ENCODE measurements around the gene THADA.
"Not testable (repeated sequence)": the region's sequence is repeated elsewhere in the genome, so short reads cannot be mapped to it uniquely, and the experiment has no call there.

The THADA gene

DNA sequence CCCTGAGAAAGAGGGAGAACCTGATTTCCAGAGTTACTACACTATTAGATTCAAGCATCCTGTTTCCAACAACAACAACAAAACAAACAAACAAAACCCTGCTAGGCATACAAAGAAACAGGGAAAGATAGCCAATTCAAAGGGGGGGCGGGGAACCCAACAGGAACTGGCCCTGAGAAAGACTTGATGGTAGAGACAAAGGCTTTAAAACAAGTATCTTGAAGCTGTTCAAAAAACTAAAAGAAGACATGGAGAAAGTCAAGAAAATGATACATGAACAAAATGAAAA, 147.1 kb downstream of the THADA start:
- no peaks in the 10 kb centered on the region for H4K20me1 ChIP-seq (ENCODE audit: insufficient read depth, low read length)
- H3K36me3 ChIP-seq (ENCODE audit: insufficient read depth, low read length), result peaks cover 4% of the 10 kb centered on the region; the same call in 1 of the 2 replicates
- H3K9me3 ChIP-seq (ENCODE audit: insufficient read depth, low read length, severe bottlenecking), result no peaks in the 10 kb centered on the region
- H3K4me1 ChIP-seq (ENCODE audit: insufficient read depth, low read length), result no peaks in the 10 kb centered on the region
- no peak for DNase-seq
- no peak overlapping the region for H2AFZ ChIP-seq (ENCODE audit: low read depth, low read length)
- H3K4me3 ChIP-seq (ENCODE audit: low read depth in 1 of 2, low read length in 2 of 2), result no peak overlapping the region
- ATAC-seq (ENCODE audit: insufficient read depth, low read depth), result no peak
- no peak overlapping the region for H3K4me2 ChIP-seq (ENCODE audit: insufficient read depth, low read length)
- no peak overlapping the region for H3K27ac ChIP-seq (ENCODE audit: low read length)
- TF ChIP-seq EZH2 (IDR thresholded peaks at IDR 0.05; ENCODE audit: borderline replicate concordance, low read depth, low read length, severe bottlenecking), result no peak
- TF ChIP-seq, protein P1, sequence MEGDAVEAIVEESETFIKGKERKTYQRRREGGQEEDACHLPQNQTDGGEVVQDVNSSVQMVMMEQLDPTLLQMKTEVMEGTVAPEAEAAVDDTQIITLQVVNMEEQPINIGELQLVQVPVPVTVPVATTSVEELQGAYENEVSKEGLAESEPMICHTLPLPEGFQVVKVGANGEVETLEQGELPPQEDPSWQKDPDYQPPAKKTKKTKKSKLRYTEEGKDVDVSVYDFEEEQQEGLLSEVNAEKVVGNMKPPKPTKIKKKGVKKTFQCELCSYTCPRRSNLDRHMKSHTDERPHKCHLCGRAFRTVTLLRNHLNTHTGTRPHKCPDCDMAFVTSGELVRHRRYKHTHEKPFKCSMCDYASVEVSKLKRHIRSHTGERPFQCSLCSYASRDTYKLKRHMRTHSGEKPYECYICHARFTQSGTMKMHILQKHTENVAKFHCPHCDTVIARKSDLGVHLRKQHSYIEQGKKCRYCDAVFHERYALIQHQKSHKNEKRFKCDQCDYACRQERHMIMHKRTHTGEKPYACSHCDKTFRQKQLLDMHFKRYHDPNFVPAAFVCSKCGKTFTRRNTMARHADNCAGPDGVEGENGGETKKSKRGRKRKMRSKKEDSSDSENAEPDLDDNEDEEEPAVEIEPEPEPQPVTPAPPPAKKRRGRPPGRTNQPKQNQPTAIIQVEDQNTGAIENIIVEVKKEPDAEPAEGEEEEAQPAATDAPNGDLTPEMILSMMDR (IDR thresholded peaks at IDR 0.05; ENCODE audit: borderline replicate concordance, extremely low read depth, low read length, poor library complexity, severe bottlenecking), result no peak
- H3K9ac ChIP-seq (ENCODE audit: low read depth, low read length), result no peak overlapping the region
- no peaks in the 10 kb centered on the region for H3K79me2 ChIP-seq (ENCODE audit: insufficient read depth, low read length)
- no peaks in the 10 kb centered on the region for H3K27me3 ChIP-seq (ENCODE audit: insufficient read depth, low read length, poor library complexity)

DNA sequence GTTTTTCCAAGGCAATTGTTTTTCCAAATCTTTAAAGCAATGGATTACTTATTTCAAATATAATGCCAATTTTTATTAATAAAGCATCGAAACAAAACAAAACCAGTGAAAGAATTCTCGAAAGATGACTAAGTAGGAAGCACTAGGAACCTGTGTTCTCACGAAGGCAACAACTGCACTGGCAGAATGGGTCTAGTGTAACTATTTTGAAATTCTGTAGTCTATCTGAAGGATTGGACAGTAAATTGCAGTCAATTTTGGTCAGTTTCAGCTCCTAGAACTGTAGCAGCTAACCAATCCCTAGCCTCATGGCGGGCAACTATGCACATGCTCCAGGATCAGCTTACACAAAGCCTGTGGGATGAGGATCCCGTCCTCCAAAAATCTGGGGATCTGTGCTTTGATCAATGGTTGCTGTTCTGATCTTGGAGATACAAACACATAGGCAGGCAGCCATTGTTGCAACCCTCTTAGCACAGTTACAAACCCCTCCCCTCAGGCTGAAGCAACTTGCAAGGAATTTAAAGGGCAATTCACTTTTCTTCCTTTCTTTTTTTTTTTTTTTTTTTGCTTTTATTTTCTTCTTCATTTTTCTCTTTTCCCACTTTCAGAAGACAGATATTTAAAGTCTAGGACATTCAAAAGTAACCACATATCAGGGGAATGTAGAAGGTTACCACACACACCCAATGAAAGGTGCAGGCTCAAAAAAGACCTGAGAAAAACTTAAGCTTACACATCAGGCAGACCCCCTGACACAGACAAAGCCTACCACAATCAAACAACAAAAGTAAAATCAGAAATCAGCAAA, 147.6 kb downstream of the THADA start:
- no peaks in the 10 kb centered on the region for H3K9me3 ChIP-seq (ENCODE audit: insufficient read depth, low read length, severe bottlenecking)
- H3K27ac ChIP-seq (ENCODE audit: low read length), result no peak overlapping the region
- H3K27me3 ChIP-seq (ENCODE audit: insufficient read depth, low read length, poor library complexity), result no peaks in the 10 kb centered on the region
- DNase-seq (no peak), ATAC-seq (ENCODE audit: insufficient read depth, low read depth) (no peak)
- peaks cover 4% of the 10 kb centered on the region; the same call in 1 of the 2 replicates for H3K36me3 ChIP-seq (ENCODE audit: insufficient read depth, low read length)
- TF ChIP-seq EZH2 (IDR thresholded peaks at IDR 0.05; ENCODE audit: borderline replicate concordance, low read depth, low read length, severe bottlenecking), result no peak
- H3K4me3 ChIP-seq (ENCODE audit: low read depth in 1 of 2, low read length in 2 of 2), result no peak overlapping the region
- no peak overlapping the region for H3K9ac ChIP-seq (ENCODE audit: low read depth, low read length)
- no peak overlapping the region for H2AFZ ChIP-seq (ENCODE audit: low read depth, low read length)
- no peaks in the 10 kb centered on the region for H4K20me1 ChIP-seq (ENCODE audit: insufficient read depth, low read length)
- no peaks in the 10 kb centered on the region for H3K79me2 ChIP-seq (ENCODE audit: insufficient read depth, low read length)
- no peak overlapping the region for H3K4me2 ChIP-seq (ENCODE audit: insufficient read depth, low read length)
- no peaks in the 10 kb centered on the region for H3K4me1 ChIP-seq (ENCODE audit: insufficient read depth, low read length)

DNA sequence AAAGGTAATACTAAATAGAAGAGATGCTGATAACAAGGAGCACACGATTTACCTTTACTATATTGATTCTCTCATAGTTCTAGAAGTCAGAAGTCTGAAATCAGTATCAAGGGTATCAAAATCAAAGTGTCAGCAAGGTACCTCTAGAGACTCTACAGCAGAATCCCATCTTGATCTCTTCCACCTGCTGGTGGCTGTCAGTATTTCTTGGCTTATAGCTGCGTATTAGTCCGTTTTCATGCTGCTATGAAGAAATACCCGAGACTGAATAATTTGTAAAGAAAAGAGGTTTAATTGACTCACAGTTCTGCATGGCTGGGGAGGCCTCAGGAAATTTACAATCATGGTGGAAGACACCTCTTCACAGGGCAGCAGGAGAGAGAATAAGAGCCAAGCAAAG, 149.1 kb downstream of the THADA start:
- H3K9ac ChIP-seq (ENCODE audit: low read depth, low read length); H3K27me3 ChIP-seq (ENCODE audit: insufficient read depth, low read length, poor library complexity); H3K4me3 ChIP-seq (ENCODE audit: low read depth in 1 of 2, low read length in 2 of 2); H4K20me1 ChIP-seq (ENCODE audit: insufficient read depth, low read length); H3K4me2 ChIP-seq (ENCODE audit: insufficient read depth, low read length); H3K36me3 ChIP-seq (ENCODE audit: insufficient read depth, low read length); H3K9me3 ChIP-seq (ENCODE audit: insufficient read depth, low read length, severe bottlenecking); DNase-seq; H3K79me2 ChIP-seq (ENCODE audit: insufficient read depth, low read length); H3K27ac ChIP-seq (ENCODE audit: low read length); H3K4me1 ChIP-seq (ENCODE audit: insufficient read depth, low read length); H2AFZ ChIP-seq (ENCODE audit: low read depth, low read length); ATAC-seq (ENCODE audit: insufficient read depth, low read depth): not testable (repeated sequence)

DNA sequence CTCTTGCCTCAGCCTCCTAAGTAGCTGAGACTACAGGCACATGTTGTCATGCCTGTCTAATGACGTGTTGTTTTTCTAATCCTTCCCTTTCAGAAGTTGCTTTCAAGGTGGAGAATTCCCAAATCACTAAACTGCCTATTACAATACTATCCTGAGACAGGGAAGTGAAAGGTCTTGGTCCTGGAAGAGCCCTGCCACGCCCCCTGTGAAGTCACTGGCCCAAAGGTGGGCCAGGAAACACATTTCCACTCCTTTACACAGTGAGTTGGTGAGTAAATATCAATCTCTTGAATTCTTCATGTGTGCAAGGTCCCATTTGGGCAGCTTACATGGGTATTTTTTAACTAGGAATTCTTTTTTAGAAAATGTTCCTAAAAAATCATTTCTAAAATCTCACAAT, 150.1 kb downstream of the THADA start:
- Histone ChIP-seq H3K79me2 (ENCODE audit: insufficient read depth, low read length) (no peaks in the 10 kb centered on the region), H2AFZ (ENCODE audit: low read depth, low read length) (no peak overlapping the region), H3K4me2 (ENCODE audit: insufficient read depth, low read length) (no peak overlapping the region), H3K4me3 (ENCODE audit: low read depth in 1 of 2, low read length in 2 of 2) (no peak overlapping the region), H3K9me3 (ENCODE audit: insufficient read depth, low read length, severe bottlenecking) (no peaks in the 10 kb centered on the region), H3K27me3 (ENCODE audit: insufficient read depth, low read length, poor library complexity) (no peaks in the 10 kb centered on the region), H3K4me1 (ENCODE audit: insufficient read depth, low read length) (no peaks in the 10 kb centered on the region), H3K27ac (ENCODE audit: low read length) (no peak overlapping the region), H3K36me3 (ENCODE audit: insufficient read depth, low read length) (peaks cover 4% of the 10 kb centered on the region; the same call in 1 of the 2 replicates), H3K9ac (ENCODE audit: low read depth, low read length) (no peak overlapping the region), H4K20me1 (ENCODE audit: insufficient read depth, low read length) (no peaks in the 10 kb centered on the region)
- no peak for ATAC-seq (ENCODE audit: insufficient read depth, low read depth)
- no peak for DNase-seq
- TF ChIP-seq EZH2 (IDR thresholded peaks at IDR 0.05; ENCODE audit: borderline replicate concordance, low read depth, low read length, severe bottlenecking), result no peak
- TF ChIP-seq, protein P1 (IDR thresholded peaks at IDR 0.05; ENCODE audit: borderline replicate concordance, extremely low read depth, low read length, poor library complexity, severe bottlenecking), result no peak
